OCI-LY7 (cell line): ENCODE results near the gene PFDN1.

Source experiments
- EZH2phosphoT487 ChIP-seq: fragments of 200-600 bp; sonication (generic); IDR thresholded peaks from 2 replicates; pipeline ENCODE4 v1.6.1; 2018; ENCODE audit warnings: low read depth, borderline replicate concordance, mild to moderate bottlenecking, mixed run types, antibody characterized with exemption, low read length, moderate library complexity, mixed read lengths
- TF ChIP-seq, protein P1 (sequence below): fragments of 200-600 bp; sonication (generic); conservative IDR thresholded peaks from 2 replicates; pipeline ENCODE4 v1.5.1; 2014; ENCODE audit warnings: mild to moderate bottlenecking, antibody characterized with exemption, low read length, moderate library complexity, mixed read lengths

DNA sequence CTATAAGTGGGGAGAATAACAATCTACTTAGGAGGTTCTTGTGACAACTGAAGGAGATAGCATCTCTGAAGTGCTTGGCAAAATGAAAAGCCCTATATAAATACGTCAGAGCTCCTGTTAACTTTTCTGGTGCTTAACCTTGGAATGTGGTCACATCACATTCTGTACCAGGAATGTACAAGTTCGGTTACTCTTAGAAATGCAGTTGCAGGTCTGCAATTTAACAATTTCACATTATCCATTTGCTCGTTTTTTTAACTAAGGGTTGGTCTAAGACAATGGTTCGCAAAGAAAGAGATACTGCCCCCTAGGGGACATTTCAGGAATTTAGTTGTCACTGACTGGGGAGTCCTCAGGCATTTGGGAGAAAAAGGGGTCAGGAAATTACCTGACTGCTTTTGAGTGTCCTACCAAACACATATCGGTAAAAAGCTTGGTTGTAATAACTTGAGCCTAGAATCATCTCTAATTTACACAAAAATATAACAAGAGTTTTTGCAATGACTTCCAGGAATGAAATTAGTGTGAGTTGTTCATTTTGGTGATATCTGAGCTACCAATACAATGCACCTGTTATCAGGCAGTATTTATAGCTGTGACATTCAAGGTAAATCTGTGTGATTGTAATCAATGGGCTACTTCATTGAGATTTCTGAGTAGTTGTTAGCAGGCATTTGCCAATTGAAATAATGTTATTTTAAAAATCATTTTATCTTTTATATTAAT is 48.9 kb upstream of the PFDN1 start:
- TF ChIP-seq, protein P1, sequence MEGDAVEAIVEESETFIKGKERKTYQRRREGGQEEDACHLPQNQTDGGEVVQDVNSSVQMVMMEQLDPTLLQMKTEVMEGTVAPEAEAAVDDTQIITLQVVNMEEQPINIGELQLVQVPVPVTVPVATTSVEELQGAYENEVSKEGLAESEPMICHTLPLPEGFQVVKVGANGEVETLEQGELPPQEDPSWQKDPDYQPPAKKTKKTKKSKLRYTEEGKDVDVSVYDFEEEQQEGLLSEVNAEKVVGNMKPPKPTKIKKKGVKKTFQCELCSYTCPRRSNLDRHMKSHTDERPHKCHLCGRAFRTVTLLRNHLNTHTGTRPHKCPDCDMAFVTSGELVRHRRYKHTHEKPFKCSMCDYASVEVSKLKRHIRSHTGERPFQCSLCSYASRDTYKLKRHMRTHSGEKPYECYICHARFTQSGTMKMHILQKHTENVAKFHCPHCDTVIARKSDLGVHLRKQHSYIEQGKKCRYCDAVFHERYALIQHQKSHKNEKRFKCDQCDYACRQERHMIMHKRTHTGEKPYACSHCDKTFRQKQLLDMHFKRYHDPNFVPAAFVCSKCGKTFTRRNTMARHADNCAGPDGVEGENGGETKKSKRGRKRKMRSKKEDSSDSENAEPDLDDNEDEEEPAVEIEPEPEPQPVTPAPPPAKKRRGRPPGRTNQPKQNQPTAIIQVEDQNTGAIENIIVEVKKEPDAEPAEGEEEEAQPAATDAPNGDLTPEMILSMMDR = peak; percentile 99
- TF ChIP-seq EZH2phosphoT487 = no peak
